HL-60 (cell line): Measurements from ENCODE around the gene PIK3R5.

ENCODE experiments used
- GABPA ChIP-seq: IDR thresholded peaks from 2 replicates; pipeline ENCODE4 v1.6.1; 2012; ENCODE audit warnings: low read depth
- POLR2AphosphoS5 ChIP-seq: IDR thresholded peaks from 2 replicates; pipeline ENCODE4 v1.6.1; 2012; ENCODE audit warnings: low read depth
- TF ChIP-seq, protein P1 (sequence below): IDR thresholded peaks from one replicate; pipeline ENCODE4 v1.5.1; 2011; ENCODE audit warnings: low read length, control low read depth, inconsistent platforms; ENCODE audit not compliant: insufficient read depth
- TF ChIP-seq, protein P2 (sequence below): IDR thresholded peaks from 2 replicates; pipeline ENCODE4 v1.6.1; 2012; ENCODE audit warnings: low read depth; ENCODE audit not compliant: insufficient replicate concordance

DNA sequence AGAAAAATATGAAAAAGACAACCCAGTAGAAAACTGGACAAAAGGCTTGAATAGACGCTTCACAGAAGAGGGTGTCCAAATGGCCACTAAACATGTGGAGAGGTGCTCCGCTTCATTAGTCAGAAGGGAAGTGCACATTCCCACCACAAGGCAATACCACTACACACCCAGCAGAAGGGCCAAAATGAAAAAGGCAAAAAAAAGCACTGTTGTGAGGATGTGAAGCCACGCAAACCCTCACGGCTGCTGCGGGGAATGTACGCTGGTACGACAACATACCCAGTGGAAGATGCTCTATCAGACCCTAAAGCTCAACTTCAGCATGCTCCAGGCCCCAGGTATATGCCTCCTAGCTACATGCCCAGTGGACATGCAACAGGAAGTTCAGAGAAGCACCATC lies 17.0 kb downstream of the PIK3R5 start:
- TF ChIP-seq, protein P1, sequence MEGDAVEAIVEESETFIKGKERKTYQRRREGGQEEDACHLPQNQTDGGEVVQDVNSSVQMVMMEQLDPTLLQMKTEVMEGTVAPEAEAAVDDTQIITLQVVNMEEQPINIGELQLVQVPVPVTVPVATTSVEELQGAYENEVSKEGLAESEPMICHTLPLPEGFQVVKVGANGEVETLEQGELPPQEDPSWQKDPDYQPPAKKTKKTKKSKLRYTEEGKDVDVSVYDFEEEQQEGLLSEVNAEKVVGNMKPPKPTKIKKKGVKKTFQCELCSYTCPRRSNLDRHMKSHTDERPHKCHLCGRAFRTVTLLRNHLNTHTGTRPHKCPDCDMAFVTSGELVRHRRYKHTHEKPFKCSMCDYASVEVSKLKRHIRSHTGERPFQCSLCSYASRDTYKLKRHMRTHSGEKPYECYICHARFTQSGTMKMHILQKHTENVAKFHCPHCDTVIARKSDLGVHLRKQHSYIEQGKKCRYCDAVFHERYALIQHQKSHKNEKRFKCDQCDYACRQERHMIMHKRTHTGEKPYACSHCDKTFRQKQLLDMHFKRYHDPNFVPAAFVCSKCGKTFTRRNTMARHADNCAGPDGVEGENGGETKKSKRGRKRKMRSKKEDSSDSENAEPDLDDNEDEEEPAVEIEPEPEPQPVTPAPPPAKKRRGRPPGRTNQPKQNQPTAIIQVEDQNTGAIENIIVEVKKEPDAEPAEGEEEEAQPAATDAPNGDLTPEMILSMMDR, result no peak
- TF ChIP-seq GABPA (no peak), POLR2AphosphoS5 (no peak)
- TF ChIP-seq, protein P2, sequence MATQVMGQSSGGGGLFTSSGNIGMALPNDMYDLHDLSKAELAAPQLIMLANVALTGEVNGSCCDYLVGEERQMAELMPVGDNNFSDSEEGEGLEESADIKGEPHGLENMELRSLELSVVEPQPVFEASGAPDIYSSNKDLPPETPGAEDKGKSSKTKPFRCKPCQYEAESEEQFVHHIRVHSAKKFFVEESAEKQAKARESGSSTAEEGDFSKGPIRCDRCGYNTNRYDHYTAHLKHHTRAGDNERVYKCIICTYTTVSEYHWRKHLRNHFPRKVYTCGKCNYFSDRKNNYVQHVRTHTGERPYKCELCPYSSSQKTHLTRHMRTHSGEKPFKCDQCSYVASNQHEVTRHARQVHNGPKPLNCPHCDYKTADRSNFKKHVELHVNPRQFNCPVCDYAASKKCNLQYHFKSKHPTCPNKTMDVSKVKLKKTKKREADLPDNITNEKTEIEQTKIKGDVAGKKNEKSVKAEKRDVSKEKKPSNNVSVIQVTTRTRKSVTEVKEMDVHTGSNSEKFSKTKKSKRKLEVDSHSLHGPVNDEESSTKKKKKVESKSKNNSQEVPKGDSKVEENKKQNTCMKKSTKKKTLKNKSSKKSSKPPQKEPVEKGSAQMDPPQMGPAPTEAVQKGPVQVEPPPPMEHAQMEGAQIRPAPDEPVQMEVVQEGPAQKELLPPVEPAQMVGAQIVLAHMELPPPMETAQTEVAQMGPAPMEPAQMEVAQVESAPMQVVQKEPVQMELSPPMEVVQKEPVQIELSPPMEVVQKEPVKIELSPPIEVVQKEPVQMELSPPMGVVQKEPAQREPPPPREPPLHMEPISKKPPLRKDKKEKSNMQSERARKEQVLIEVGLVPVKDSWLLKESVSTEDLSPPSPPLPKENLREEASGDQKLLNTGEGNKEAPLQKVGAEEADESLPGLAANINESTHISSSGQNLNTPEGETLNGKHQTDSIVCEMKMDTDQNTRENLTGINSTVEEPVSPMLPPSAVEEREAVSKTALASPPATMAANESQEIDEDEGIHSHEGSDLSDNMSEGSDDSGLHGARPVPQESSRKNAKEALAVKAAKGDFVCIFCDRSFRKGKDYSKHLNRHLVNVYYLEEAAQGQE, result no peak
